Subcutaneous adipose tissue (tissue), 4 donors: ENCODE measurements around the gene LDHAL6A. TPM values are rescaled to one million over a fixed set of nuclear protein-coding genes. Genes with fewer than 3 reads are reported as not detected.

Source experiments
- CTCF ChIP-seq: fragments of 450-650 bp; IDR thresholded peaks from one replicate; pipeline ENCODE4 v1.5.1; 2016; ENCODE audit warnings: low read depth, mild to moderate bottlenecking, control low read depth, antibody characterized with exemption, moderate library complexity
- total RNA-seq, 4 donors: library from RNA; depleted of rRNA; stranded (reverse); fragments of >200 nt; gene quantifications; one replicate each; pipeline ENCODE4 v1.1.0, GENCODE V29; 2016

LDHAL6A gene
- total RNA-seq, 4 donors from 2014 or later = not detected

- TF ChIP-seq CTCF = no peak
Measured at GRCh38 chr11:18490319-18490718, 34.7 kb downstream of the LDHAL6A start.

- TF ChIP-seq CTCF = no peak
Measured at GRCh38 chr11:18490736-18491485, 35.3 kb downstream of the LDHAL6A start.

GRCh38 chr11:18491924-18492323 lies 36.3 kb downstream of the LDHAL6A start:
- TF ChIP-seq CTCF = no peak

- no peak for TF ChIP-seq CTCF
Measured at GRCh38 chr11:18492888-18493287, 37.2 kb downstream of the LDHAL6A start.

- no peak for TF ChIP-seq CTCF
Measured at GRCh38 chr11:18493310-18493709, 37.7 kb downstream of the LDHAL6A start.

- no peak for TF ChIP-seq CTCF
Measured at GRCh38 chr11:18495271-18495670, 39.6 kb downstream of the LDHAL6A start.

- no peak for TF ChIP-seq CTCF
Measured at GRCh38 chr11:18495703-18496102, 40.0 kb downstream of the LDHAL6A start.
